GM18858 (cell line): Measurements from ENCODE around the gene MTHFD1L.

ENCODE experiments used
- ATAC-seq: cut with Tn5 transposase; IDR thresholded peaks from one replicate; pipeline ENCODE4 v1.9.1; 2021; ENCODE audit not compliant: unreplicated experiment

The MTHFD1L gene

GRCh38 chr6:150865043-150865405 is 478 bp upstream of the MTHFD1L start:
- no peak for ATAC-seq

GRCh38 chr6:150866147-150866990 is 867 bp downstream of the MTHFD1L start:
- peak; percentile 45 for ATAC-seq

GRCh38 chr6:150866991-150867501 is 1.5 kb downstream of the MTHFD1L start:
- ATAC-seq = no peak

- no peak for ATAC-seq
These were observed 3.3 kb downstream of the MTHFD1L start for GRCh38 chr6:150868759-150869158.

- ATAC-seq = no peak
These were observed 8.7 kb downstream of the MTHFD1L start for GRCh38 chr6:150874179-150874578.

- ATAC-seq = no peak
These were observed 10.3 kb downstream of the MTHFD1L start for GRCh38 chr6:150875841-150876240.

- no peak for ATAC-seq
These were observed 11.1 kb downstream of the MTHFD1L start for GRCh38 chr6:150876598-150876997.

GRCh38 chr6:150877928-150878327 is 12.4 kb downstream of the MTHFD1L start:
- no peak for ATAC-seq

- ATAC-seq = no peak
These were observed 13.1 kb downstream of the MTHFD1L start for GRCh38 chr6:150878347-150879213.

GRCh38 chr6:150880336-150880735 is 14.8 kb downstream of the MTHFD1L start:
- no peak for ATAC-seq

- ATAC-seq = no peak
These were observed 16.5 kb downstream of the MTHFD1L start for GRCh38 chr6:150881911-150882481.

- no peak for ATAC-seq
These were observed 18.0 kb downstream of the MTHFD1L start for GRCh38 chr6:150883521-150883920.

GRCh38 chr6:150886155-150886554 is 20.7 kb downstream of the MTHFD1L start:
- no peak for ATAC-seq

- peak; percentile 69 for ATAC-seq
These were observed 22.6 kb downstream of the MTHFD1L start for GRCh38 chr6:150887978-150888563.

- no peak for ATAC-seq
These were observed 24.8 kb downstream of the MTHFD1L start for GRCh38 chr6:150890346-150890745.

GRCh38 chr6:150891888-150892485 is 26.5 kb downstream of the MTHFD1L start:
- peak; percentile 51 for ATAC-seq

GRCh38 chr6:150894191-150894744 is 28.8 kb downstream of the MTHFD1L start:
- no peak for ATAC-seq

GRCh38 chr6:150894935-150895552 is 29.5 kb downstream of the MTHFD1L start:
- ATAC-seq = peak; percentile 56

- ATAC-seq = no peak
These were observed 30.6 kb downstream of the MTHFD1L start for GRCh38 chr6:150895928-150896632.
